K562 (cell line): ENCODE measurements around the gene INPP5K. TPM values are rescaled to one million over a fixed set of nuclear protein-coding genes. Genes with fewer than 3 reads are reported as not detected.

Source experiments
- REST ChIP-seq, 2 experiments: fragments of 450-650 bp; formaldehyde crosslinking in 1 of 2; IDR thresholded peaks; 2 replicates each; pipeline versions ENCODE4 v1.4.0 to v1.6.1; 2014 to 2020; ENCODE audit warnings: mild to moderate bottlenecking in 2 of 2, borderline replicate concordance in 1 of 2, low read depth in 1 of 2
- UBTF ChIP-seq, 2 experiments: IDR thresholded peaks; 2 replicates each; pipeline ENCODE4 v1.6.1; 2012; ENCODE audit warnings: improper control_type of control experiment in 2 of 2, low read depth in 2 of 2, low read length in 2 of 2, borderline replicate concordance in 1 of 2
- polyA plus RNA-seq, 8 experiments: library from polyadenylated mRNA; depleted of rRNA in 4 of 8; stranded (reverse) in 5 of 8; unstranded in 3 of 8; fragments of >200 nt; fragmentation: Nextera tagmentation in 2 of 8; fragmentation: Illumina TruSeq in 1 of 8; extraction: Ambion mirVana in 2 of 8; extraction: Trizol in 1 of 8; gene quantifications; 2 replicates each; pipeline versions ENCODE4 v1.2.1 to v1.2.3, GENCODE V29; 2011 to 2014; ENCODE audit warnings: inconsistent platforms in 1 of 8, missing spikeins in 1 of 8
- total RNA-seq, 7 experiments: library from RNA; depleted of rRNA in 6 of 7; stranded (reverse); fragments of >200 nt in 6 of 7; fragmentation: Illumina TruSeq in 2 of 7; extraction: Trizol in 2 of 7; gene quantifications; 2 replicates each; pipeline versions ENCODE4 v1.2.1 to v1.2.3, GENCODE V29; 2011 to 2021; ENCODE audit warnings: low replicate concordance in 1 of 7
- TF ChIP-seq, protein P1 (sequence below): sonication (generic); formaldehyde crosslinking; IDR thresholded peaks from 2 replicates; pipeline ENCODE4 v1.8.1; 2023; ENCODE audit warnings: mild to moderate bottlenecking, missing genetic modification reagents

The INPP5K gene
- total and polyA plus RNA-seq, 9 of the 15 experiments (the other 6 are each of a cell fraction or from before 2014, with no cell fraction given) = 0.63 to 15.1 (median 10.1) TPM

- no peak for TF ChIP-seq REST (IDR thresholded peaks at IDR 0.05; ENCODE audit: borderline replicate concordance)
- no peak for TF ChIP-seq REST (CRISPR knock-in tag; IDR thresholded peaks at IDR 0.05; ENCODE audit: low read depth)
- TF ChIP-seq, protein P1, sequence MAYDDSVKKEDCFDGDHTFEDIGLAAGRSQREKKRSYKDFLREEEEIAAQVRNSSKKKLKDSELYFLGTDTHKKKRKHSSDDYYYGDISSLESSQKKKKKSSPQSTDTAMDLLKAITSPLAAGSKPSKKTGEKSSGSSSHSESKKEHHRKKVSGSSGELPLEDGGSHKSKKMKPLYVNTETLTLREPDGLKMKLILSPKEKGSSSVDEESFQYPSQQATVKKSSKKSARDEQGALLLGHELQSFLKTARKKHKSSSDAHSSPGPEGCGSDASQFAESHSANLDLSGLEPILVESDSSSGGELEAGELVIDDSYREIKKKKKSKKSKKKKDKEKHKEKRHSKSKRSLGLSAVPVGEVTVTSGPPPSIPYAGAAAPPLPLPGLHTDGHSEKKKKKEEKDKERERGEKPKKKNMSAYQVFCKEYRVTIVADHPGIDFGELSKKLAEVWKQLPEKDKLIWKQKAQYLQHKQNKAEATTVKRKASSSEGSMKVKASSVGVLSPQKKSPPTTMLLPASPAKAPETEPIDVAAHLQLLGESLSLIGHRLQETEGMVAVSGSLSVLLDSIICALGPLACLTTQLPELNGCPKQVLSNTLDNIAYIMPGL = no peak
- TF ChIP-seq UBTF (IDR thresholded peaks at IDR 0.05; ENCODE audit: borderline replicate concordance in 1 of 2, low read depth in 2 of 2, low read length in 2 of 2) = no peak
Measured at GRCh38 chr17:1492249-1493206, 23.9 kb downstream of the INPP5K start, which contains the start of gene MYO1C (continued).
